ENCODE measurements around the gene LCP2. TPM values are rescaled to one million over a fixed set of nuclear protein-coding genes. Genes with fewer than 3 reads are reported as not detected.

Gene LCP2
- total RNA-seq, 6 donors from 2014 or later, result 43.0 to 148 (median 68.6) TPM

DNA sequence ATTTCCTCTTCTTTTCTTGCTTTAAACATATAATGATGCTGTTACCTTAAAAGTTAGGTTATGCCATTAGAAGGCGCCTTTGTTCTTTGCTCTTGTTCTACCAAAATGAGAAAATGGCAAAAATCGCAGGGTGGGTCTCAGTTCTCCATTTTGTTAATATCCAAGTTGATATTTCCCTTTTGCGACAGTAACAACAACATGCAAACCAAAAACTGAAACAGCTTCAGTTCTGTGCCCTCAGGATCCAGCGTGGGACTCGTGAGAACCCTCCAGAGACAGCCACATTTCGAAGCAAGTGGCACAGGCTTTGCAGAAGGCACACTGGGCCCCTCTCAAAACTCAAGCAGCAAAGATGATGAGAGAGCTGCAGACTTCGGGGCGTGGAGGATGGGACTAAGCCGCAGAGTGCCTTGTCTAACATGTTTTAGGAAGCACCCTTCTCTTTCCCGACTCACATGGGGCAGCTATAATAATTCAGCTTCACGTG is 33.0 kb upstream of the LCP2 start:
- H3K27me3 ChIP-seq, result no peaks in the 10 kb centered on the region
- peak in 1 of 2 donors; percentile 15 for ATAC-seq (ENCODE audit: low FRiP score in 2 of 2)
- WGBS, 2 donors, result 54 to 67% methylated on average over 11 of the region's 11 CpGs
- H3K4me1 ChIP-seq, result peaks cover 17 to 52% (median 39%) of the 10 kb centered on the region in 4 donors
- DNase-seq, result no peak
- H3K36me3 ChIP-seq, result no peaks in the 10 kb centered on the region
- peak overlapping the region in 2 of 4 donors; percentile 9 to 21 for H3K4me3 ChIP-seq
- TF ChIP-seq, protein P1, sequence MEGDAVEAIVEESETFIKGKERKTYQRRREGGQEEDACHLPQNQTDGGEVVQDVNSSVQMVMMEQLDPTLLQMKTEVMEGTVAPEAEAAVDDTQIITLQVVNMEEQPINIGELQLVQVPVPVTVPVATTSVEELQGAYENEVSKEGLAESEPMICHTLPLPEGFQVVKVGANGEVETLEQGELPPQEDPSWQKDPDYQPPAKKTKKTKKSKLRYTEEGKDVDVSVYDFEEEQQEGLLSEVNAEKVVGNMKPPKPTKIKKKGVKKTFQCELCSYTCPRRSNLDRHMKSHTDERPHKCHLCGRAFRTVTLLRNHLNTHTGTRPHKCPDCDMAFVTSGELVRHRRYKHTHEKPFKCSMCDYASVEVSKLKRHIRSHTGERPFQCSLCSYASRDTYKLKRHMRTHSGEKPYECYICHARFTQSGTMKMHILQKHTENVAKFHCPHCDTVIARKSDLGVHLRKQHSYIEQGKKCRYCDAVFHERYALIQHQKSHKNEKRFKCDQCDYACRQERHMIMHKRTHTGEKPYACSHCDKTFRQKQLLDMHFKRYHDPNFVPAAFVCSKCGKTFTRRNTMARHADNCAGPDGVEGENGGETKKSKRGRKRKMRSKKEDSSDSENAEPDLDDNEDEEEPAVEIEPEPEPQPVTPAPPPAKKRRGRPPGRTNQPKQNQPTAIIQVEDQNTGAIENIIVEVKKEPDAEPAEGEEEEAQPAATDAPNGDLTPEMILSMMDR (IDR thresholded peaks at IDR 0.05), result no peak
- no peak for TF ChIP-seq POLR2AphosphoS5 (IDR thresholded peaks at IDR 0.05)
- TF ChIP-seq EP300 (IDR thresholded peaks at IDR 0.05), result no peak
- TF ChIP-seq POLR2A (IDR thresholded peaks at IDR 0.05), result no peak
- no peaks in the 10 kb centered on the region for H3K9me3 ChIP-seq
- H3K27ac ChIP-seq, result peak overlapping the region; percentile 72 to 90 (median 76)

DNA sequence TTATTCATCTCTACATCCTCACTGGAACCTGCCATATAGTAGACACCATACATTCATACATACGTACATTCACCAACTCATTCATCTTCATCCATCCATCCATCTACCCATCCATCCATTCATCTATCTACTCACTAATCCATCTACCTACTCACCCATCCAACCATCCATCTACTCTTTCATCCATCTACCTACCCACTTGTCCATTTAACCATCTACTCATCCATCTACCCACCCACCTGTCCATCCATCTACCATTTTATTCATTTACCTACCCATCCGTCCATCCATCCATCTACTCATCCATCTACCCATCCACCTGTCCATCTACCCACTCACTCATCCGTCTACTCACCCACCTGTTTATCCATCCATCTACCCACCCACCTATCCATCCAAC is 31.9 kb upstream of the LCP2 start:
- ATAC-seq (ENCODE audit: low FRiP score in 2 of 2) (no peak), DNase-seq (no peak)
- no peak for TF ChIP-seq POLR2AphosphoS5 (IDR thresholded peaks at IDR 0.05)
- no peak for TF ChIP-seq EP300 (IDR thresholded peaks at IDR 0.05)
- TF ChIP-seq, protein P1 (IDR thresholded peaks at IDR 0.05), result no peak
- no peak for TF ChIP-seq POLR2A (IDR thresholded peaks at IDR 0.05)
- Histone ChIP-seq H3K4me1 (peaks cover 17 to 49% (median 39%) of the 10 kb centered on the region in 4 donors), H3K27ac (peak overlapping the region in 2 of 4 donors; percentile 74 to 90), H3K36me3 (no peaks in the 10 kb centered on the region), H3K27me3 (no peaks in the 10 kb centered on the region), H3K9me3 (no peaks in the 10 kb centered on the region), H3K4me3 (no peak overlapping the region)
- WGBS, 2 donors, result 62 to 94% methylated on average over 3 of the region's 3 CpGs

DNA sequence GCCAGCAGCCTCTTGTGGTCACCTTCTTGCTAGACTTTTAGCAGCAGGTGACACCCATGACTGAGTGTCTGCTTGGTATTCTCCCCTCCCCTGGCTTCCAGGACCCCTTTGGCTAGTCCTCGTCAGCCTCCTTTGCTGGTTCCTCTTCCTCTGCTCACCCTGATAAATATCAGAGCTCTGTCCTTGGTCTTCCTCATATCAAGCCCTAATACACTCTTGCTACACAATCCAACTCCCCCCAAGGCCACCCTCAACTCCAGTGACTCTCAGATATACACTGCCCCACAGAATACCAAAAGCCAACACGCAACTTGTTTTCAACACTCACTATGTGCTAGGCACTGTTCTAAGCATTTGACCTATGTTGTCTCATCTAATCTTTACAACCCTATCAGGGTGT is 30.3 kb upstream of the LCP2 start:
- ATAC-seq (ENCODE audit: low FRiP score in 2 of 2) (no peak), DNase-seq (no peak)
- H3K27me3 ChIP-seq, result no peaks in the 10 kb centered on the region
- no peak overlapping the region for H3K4me3 ChIP-seq
- no peaks in the 10 kb centered on the region for H3K36me3 ChIP-seq
- no peaks in the 10 kb centered on the region for H3K9me3 ChIP-seq
- no peak for TF ChIP-seq POLR2A (IDR thresholded peaks at IDR 0.05)
- H3K27ac ChIP-seq, result no peak overlapping the region
- peaks cover 17 to 36% (median 27%) of the 10 kb centered on the region in 4 donors for H3K4me1 ChIP-seq
- 52 to 82% methylated on average over 2 of the region's 2 CpGs for WGBS, 2 donors

DNA sequence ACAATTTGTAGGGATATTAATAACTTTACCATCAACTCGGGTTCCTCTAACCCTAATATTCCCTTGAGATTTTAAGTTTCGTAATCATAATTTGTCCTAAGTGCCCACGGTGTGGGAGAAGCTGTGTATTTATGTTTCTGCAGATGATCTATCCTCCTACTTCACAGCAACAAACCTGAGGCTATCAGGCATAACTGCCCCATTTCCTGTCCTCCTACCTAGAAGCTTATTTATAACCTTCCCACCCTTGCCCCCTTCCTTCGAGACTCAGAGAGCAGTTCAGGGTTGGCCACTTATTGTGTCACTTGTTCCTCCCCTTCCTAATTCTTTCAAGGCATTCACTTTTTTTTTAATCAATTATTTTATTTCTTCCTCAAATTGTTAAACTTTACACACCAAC is 29.6 kb upstream of the LCP2 start:
- H3K4me1 ChIP-seq, result peaks cover 17 to 31% (median 22%) of the 10 kb centered on the region in 4 donors
- no peaks in the 10 kb centered on the region for H3K36me3 ChIP-seq
- H3K4me3 ChIP-seq, result no peak overlapping the region
- H3K9me3 ChIP-seq, result no peaks in the 10 kb centered on the region
- no peak for DNase-seq
- no peak for ATAC-seq (ENCODE audit: low FRiP score in 2 of 2)
- WGBS, 2 donors, result 60 to 64% methylated on average over 4 of the region's 4 CpGs
- no peak overlapping the region for H3K27ac ChIP-seq
- TF ChIP-seq POLR2AphosphoS5 (IDR thresholded peaks at IDR 0.05), result no peak
- no peak for TF ChIP-seq POLR2A (IDR thresholded peaks at IDR 0.05)
- no peaks in the 10 kb centered on the region for H3K27me3 ChIP-seq

DNA sequence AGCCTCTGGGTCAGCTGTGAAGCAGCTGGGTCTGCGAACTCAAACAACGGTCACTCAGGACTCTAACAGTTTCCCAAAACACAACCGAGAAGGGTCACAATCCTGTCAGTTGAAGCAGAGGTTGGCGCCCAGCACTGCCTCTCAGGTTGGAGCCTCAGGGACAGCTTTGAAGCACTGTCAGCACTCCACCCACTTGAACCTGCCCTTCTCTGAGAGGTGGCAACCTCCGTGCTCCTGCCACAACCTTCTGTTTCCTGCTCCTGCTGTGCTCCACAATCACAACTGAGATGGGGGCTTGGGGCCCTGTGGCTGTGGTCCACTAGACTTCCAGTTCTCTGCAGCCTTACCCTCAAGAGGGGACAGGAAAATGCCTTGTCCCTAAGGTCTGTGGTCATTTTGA is 21.7 kb upstream of the LCP2 start:
- no peak for ATAC-seq (ENCODE audit: low FRiP score in 2 of 2)
- Histone ChIP-seq H3K27ac (no peak overlapping the region), H3K27me3 (no peaks in the 10 kb centered on the region), H3K4me3 (no peak overlapping the region), H3K36me3 (no peaks in the 10 kb centered on the region), H3K9me3 (no peaks in the 10 kb centered on the region), H3K4me1 (peaks cover 0 to 6% (median 2%) of the 10 kb centered on the region in 4 donors)
- WGBS, 2 donors, result 83 to 85% methylated on average over 5 of the region's 5 CpGs
- peak in 1 of 2 donors; percentile 17 for DNase-seq
- TF ChIP-seq POLR2A (IDR thresholded peaks at IDR 0.05), result no peak
- no peak for TF ChIP-seq POLR2AphosphoS5 (IDR thresholded peaks at IDR 0.05)
- no peak for TF ChIP-seq EP300 (IDR thresholded peaks at IDR 0.05)
- TF ChIP-seq, protein P1 (IDR thresholded peaks at IDR 0.05), result no peak

DNA sequence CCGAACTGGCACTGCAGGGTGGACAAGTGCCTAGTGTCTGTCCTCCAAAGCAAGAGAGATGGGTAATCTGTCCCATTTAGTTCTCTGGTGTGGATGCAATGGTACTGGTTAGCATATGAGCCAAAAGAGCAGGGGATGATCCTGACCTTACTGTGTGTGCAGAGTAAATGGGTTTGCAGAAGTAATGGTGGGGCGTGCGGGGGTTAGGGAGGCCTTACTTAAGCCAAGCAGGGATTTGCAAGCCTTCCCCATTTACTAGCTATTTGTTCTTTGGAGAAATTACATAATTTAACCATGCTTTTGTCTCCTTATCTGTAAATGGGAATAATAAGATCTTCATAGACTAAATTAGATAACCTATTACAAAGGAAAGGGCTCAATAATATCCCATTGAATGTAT is 19.9 kb upstream of the LCP2 start:
- DNase-seq, result peak in 1 of 2 donors; percentile 32
- 84 to 94% methylated on average over 3 of the region's 3 CpGs for WGBS, 2 donors
- Histone ChIP-seq H3K27ac (no peak overlapping the region), H3K36me3 (no peaks in the 10 kb centered on the region), H3K9me3 (no peaks in the 10 kb centered on the region), H3K27me3 (no peaks in the 10 kb centered on the region), H3K4me3 (no peak overlapping the region), H3K4me1 (peaks cover 3 to 20% (median 6%) of the 10 kb centered on the region in 4 donors)
- ATAC-seq (ENCODE audit: low FRiP score in 2 of 2), result no peak
- TF ChIP-seq, protein P1 (IDR thresholded peaks at IDR 0.05), result no peak
- no peak for TF ChIP-seq POLR2A (IDR thresholded peaks at IDR 0.05)
- TF ChIP-seq EP300 (IDR thresholded peaks at IDR 0.05), result no peak
- TF ChIP-seq POLR2AphosphoS5 (IDR thresholded peaks at IDR 0.05), result no peak

All from upper lobe of left lung (tissue), 6 donors.